K562 (cell line): ENCODE measurements around the gene RINL.

Source experiments
- CREB1 ChIP-seq, 2 experiments: sonication (generic) in 1 of 2; formaldehyde crosslinking in 1 of 2; IDR thresholded peaks; 2 replicates each; pipeline versions ENCODE4 v1.6.1 to v1.8.0; 2012 to 2022; ENCODE audit warnings: inconsistent platforms in 1 of 2, mild to moderate bottlenecking in 1 of 2, missing genetic modification reagents in 1 of 2, moderate library complexity in 1 of 2
- GABPA ChIP-seq: fragments of 200-800 bp; sonication (Bioruptor generic); conservative IDR thresholded peaks from 2 replicates; pipeline ENCODE4 v1.6.1; 2016; ENCODE audit warnings: low read depth, missing genetic modification characterization, missing compliant biosample characterization
- HDAC6 ChIP-seq: IDR thresholded peaks from 2 replicates; pipeline ENCODE4 v1.6.1; 2012; ENCODE audit warnings: low read depth, mild to moderate bottlenecking, control low read depth, inconsistent platforms, low read length, moderate library complexity
- JUN ChIP-seq, 2 experiments: sonication (generic) in 1 of 2; formaldehyde crosslinking in 1 of 2; IDR thresholded peaks; 2 replicates each; pipeline versions ENCODE4 v1.6.1 to v1.8.0; 2012 to 2022; ENCODE audit warnings: borderline replicate concordance in 2 of 2, mild to moderate bottlenecking in 2 of 2, improper control_type of control experiment in 1 of 2, low read depth in 1 of 2, low read length in 1 of 2, missing genetic modification reagents in 1 of 2
- POLR2A ChIP-seq: fragments of 450-650 bp; conservative IDR thresholded peaks from 2 replicates; pipeline ENCODE4 v1.6.1; 2016
- ZBED1 ChIP-seq: IDR thresholded peaks from 2 replicates; pipeline ENCODE4 v1.6.1; 2014
- ZNF184 ChIP-seq: sonication (generic); formaldehyde crosslinking; IDR thresholded peaks from 2 replicates; pipeline ENCODE4 v1.5.0; 2020; ENCODE audit warnings: missing genetic modification reagents

DNA sequence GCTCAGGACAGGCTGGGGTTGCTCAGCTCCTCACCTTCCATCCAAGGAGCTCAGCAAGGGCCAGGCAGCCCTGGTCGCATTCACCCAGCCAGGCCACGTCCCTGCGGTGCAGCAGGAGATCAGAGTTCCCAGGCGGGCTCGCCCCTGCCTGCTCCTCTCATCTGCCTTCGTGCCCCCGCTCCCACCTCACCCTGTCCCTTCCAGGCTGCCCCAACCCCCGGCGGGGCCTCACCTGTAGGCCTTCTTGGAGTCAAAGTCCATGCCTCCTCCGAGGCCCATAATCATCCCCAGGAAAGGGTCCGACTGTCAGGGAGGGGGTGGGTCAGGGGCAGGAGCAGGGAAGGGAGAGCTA is 1.3 kb upstream of the RINL start:
- no peak for TF ChIP-seq JUN (IDR thresholded peaks at IDR 0.05; ENCODE audit: borderline replicate concordance, low read depth, low read length)
- no peak for TF ChIP-seq JUN (CRISPR knock-in tag; IDR thresholded peaks at IDR 0.05; ENCODE audit: borderline replicate concordance)
- no peak for TF ChIP-seq HDAC6
- no peak for TF ChIP-seq GABPA (tag)
- no peak for TF ChIP-seq ZNF184 (CRISPR knock-in tag)
- TF ChIP-seq POLR2A = no peak
- no peak for TF ChIP-seq CREB1 (IDR thresholded peaks at IDR 0.05)
- no peak for TF ChIP-seq CREB1 (CRISPR knock-in tag; IDR thresholded peaks at IDR 0.05)
- no peak for TF ChIP-seq ZBED1
